ENCODE measurements around the gene YPEL2.

The YPEL2 gene

GRCh38 chr17:59372138-59372751 is 40.8 kb downstream of the YPEL2 start:
- H3K4me1 ChIP-seq (ENCODE audit: low read length): peaks cover 85% of the 10 kb centered on the region
- H3K27me3 ChIP-seq (ENCODE audit: low read depth, low read length): no peaks in the 10 kb centered on the region
- H3K79me2 ChIP-seq (ENCODE audit: low read length): peaks cover 89% of the 10 kb centered on the region
- H3K36me3 ChIP-seq (replicated peaks; ENCODE audit: low read depth, low read length): peaks cover 7% of the 10 kb centered on the region
- no peak overlapping the region for H2AFZ ChIP-seq (ENCODE audit: low read depth, low read length)
- TF ChIP-seq EZH2phosphoT487 (IDR thresholded peaks at IDR 0.05; ENCODE audit: low read depth): no peak
- no peak for TF ChIP-seq CTCF (IDR thresholded peaks at IDR 0.05; ENCODE audit: low read depth, low read length)
- peak overlapping the region; percentile 68 for H3K4me2 ChIP-seq (ENCODE audit: low read length)
- H3K4me3 ChIP-seq (ENCODE audit: low read length): peak overlapping the region; percentile 55
- H3K9ac ChIP-seq (ENCODE audit: low read length): peak overlapping the region; percentile 81
- no peaks in the 10 kb centered on the region for H3K9me3 ChIP-seq (ENCODE audit: insufficient read depth, low read length)
- H3K27ac ChIP-seq (ENCODE audit: low read length): peak overlapping the region; percentile 91
- H4K20me1 ChIP-seq (ENCODE audit: insufficient read depth, low read length): peaks cover 1% of the 10 kb centered on the region; the same call in 1 of the 2 replicates

GRCh38 chr17:59373882-59374495 is 42.5 kb downstream of the YPEL2 start:
- peaks cover 83% of the 10 kb centered on the region for H3K4me1 ChIP-seq (ENCODE audit: low read length)
- peak overlapping the region; percentile 68 for H3K4me2 ChIP-seq (ENCODE audit: low read length)
- H3K36me3 ChIP-seq (replicated peaks; ENCODE audit: low read depth, low read length): peaks cover 7% of the 10 kb centered on the region
- H3K9me3 ChIP-seq (ENCODE audit: insufficient read depth, low read length): no peaks in the 10 kb centered on the region
- H3K27me3 ChIP-seq (ENCODE audit: low read depth, low read length): no peaks in the 10 kb centered on the region
- H3K27ac ChIP-seq (ENCODE audit: low read length): peak overlapping the region; percentile 91
- H4K20me1 ChIP-seq (ENCODE audit: insufficient read depth, low read length): peaks cover 7% of the 10 kb centered on the region; the same call in 1 of the 2 replicates
- H3K4me3 ChIP-seq (ENCODE audit: low read length): peak overlapping the region; percentile 34
- H3K79me2 ChIP-seq (ENCODE audit: low read length): peaks cover 85% of the 10 kb centered on the region
- no peak overlapping the region for H2AFZ ChIP-seq (ENCODE audit: low read depth, low read length)
- TF ChIP-seq EZH2phosphoT487 (IDR thresholded peaks at IDR 0.05; ENCODE audit: low read depth) (no peak), CTCF (IDR thresholded peaks at IDR 0.05; ENCODE audit: low read depth, low read length) (no peak)
- peak overlapping the region; percentile 81 for H3K9ac ChIP-seq (ENCODE audit: low read length)

- peak overlapping the region; percentile 91 for H3K27ac ChIP-seq (ENCODE audit: low read length)
- TF ChIP-seq EZH2phosphoT487 (IDR thresholded peaks at IDR 0.05; ENCODE audit: low read depth): no peak
- no peak for TF ChIP-seq CTCF (IDR thresholded peaks at IDR 0.05; ENCODE audit: low read depth, low read length)
- no peak overlapping the region for H3K9ac ChIP-seq (ENCODE audit: low read length)
- H3K79me2 ChIP-seq (ENCODE audit: low read length): peaks cover 84% of the 10 kb centered on the region
- H3K27me3 ChIP-seq (ENCODE audit: low read depth, low read length): no peaks in the 10 kb centered on the region
- H3K36me3 ChIP-seq (replicated peaks; ENCODE audit: low read depth, low read length): peaks cover 4% of the 10 kb centered on the region
- H3K9me3 ChIP-seq (ENCODE audit: insufficient read depth, low read length): no peaks in the 10 kb centered on the region
- H3K4me3 ChIP-seq (ENCODE audit: low read length): no peak overlapping the region
- H3K4me2 ChIP-seq (ENCODE audit: low read length): peak overlapping the region; percentile 68
- H2AFZ ChIP-seq (ENCODE audit: low read depth, low read length): no peak overlapping the region
- peaks cover 11% of the 10 kb centered on the region; the same call in 1 of the 2 replicates for H4K20me1 ChIP-seq (ENCODE audit: insufficient read depth, low read length)
- H3K4me1 ChIP-seq (ENCODE audit: low read length): peaks cover 79% of the 10 kb centered on the region
Observed at GRCh38 chr17:59374612-59375011, 43.2 kb downstream of the YPEL2 start.

GRCh38 chr17:59375857-59376256 is 44.4 kb downstream of the YPEL2 start:
- H3K9me3 ChIP-seq (ENCODE audit: insufficient read depth, low read length): no peaks in the 10 kb centered on the region
- peak overlapping the region; percentile 68 for H3K4me2 ChIP-seq (ENCODE audit: low read length)
- H3K27me3 ChIP-seq (ENCODE audit: low read depth, low read length): no peaks in the 10 kb centered on the region
- H3K4me1 ChIP-seq (ENCODE audit: low read length): peaks cover 66% of the 10 kb centered on the region
- peak overlapping the region; percentile 91 for H3K27ac ChIP-seq (ENCODE audit: low read length)
- TF ChIP-seq EZH2phosphoT487 (IDR thresholded peaks at IDR 0.05; ENCODE audit: low read depth) (no peak), CTCF (IDR thresholded peaks at IDR 0.05; ENCODE audit: low read depth, low read length) (no peak)
- H2AFZ ChIP-seq (ENCODE audit: low read depth, low read length): no peak overlapping the region
- H3K4me3 ChIP-seq (ENCODE audit: low read length): peak overlapping the region; percentile 37
- H3K79me2 ChIP-seq (ENCODE audit: low read length): peaks cover 78% of the 10 kb centered on the region
- H4K20me1 ChIP-seq (ENCODE audit: insufficient read depth, low read length): peaks cover 11% of the 10 kb centered on the region; the same call in 1 of the 2 replicates
- peaks cover 6% of the 10 kb centered on the region for H3K36me3 ChIP-seq (replicated peaks; ENCODE audit: low read depth, low read length)
- H3K9ac ChIP-seq (ENCODE audit: low read length): peak overlapping the region; percentile 56

All from OCI-LY3 (cell line).